ENCODE measurements around the gene NANOS1. TPM values are rescaled to one million over a fixed set of nuclear protein-coding genes. Genes with fewer than 3 reads are reported as not detected.

The NANOS1 gene, protein sequence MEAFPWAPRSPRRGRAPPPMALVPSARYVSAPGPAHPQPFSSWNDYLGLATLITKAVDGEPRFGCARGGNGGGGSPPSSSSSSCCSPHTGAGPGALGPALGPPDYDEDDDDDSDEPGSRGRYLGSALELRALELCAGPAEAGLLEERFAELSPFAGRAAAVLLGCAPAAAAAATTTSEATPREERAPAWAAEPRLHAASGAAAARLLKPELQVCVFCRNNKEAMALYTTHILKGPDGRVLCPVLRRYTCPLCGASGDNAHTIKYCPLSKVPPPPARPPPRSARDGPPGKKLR
- 5.0 TPM for polyA plus RNA-seq (2013, experiment 1 of 2)
- 4.9 TPM for polyA plus RNA-seq (2013, experiment 2 of 2)

DNA sequence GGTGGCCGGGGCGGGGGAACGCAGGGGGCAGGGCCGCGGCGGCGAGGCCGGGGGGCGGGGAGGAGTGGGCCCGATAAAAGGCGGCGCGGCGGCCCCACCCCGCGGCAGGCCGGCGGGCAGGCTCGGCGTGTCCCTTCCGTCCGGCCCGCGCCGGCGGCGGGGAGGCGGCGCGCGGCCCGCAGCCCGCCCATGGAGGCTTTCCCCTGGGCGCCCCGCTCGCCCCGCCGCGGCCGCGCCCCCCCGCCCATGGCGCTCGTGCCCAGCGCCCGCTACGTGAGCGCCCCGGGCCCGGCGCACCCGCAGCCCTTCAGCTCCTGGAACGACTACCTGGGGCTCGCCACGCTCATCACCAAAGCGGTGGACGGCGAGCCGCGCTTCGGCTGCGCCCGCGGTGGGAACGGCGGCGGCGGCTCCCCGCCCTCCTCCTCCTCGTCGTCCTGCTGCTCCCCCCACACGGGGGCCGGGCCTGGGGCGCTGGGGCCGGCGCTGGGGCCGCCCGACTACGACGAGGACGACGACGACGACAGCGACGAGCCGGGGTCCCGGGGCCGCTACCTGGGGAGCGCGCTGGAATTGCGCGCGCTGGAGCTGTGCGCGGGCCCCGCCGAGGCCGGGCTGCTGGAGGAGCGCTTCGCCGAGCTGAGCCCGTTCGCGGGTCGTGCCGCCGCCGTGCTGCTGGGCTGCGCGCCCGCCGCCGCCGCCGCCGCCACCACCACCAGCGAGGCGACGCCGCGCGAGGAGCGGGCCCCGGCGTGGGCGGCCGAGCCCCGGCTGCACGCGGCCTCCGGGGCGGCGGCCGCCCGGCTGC, at the start of gene NANOS1:
Gene NANOS1, plus strand, starts transcription at position 102 of the 808 bp plus-strand sequence. Its CDS starts 88 bp downstream, at position 190.
- Histone ChIP-seq H3K27ac (ENCODE audit: low read depth, low read length) (peak within 1 kb of the TSS; percentile 46; the same call in 1 of the 2 replicates), H3K9me3 (ENCODE audit: insufficient read depth, low read depth, low read length) (no peaks in the 10 kb centered on the region), H3K36me3 (ENCODE audit: insufficient read depth, low read length) (peaks cover 26% of the 10 kb centered on the region), H3K9ac (ENCODE audit: low read depth, low read length) (peak within 1 kb of the TSS; percentile 42), H3K27me3 (ENCODE audit: insufficient read depth, low read length) (0 out of 2 replicates have a peak, but pooled peaks cover 5% of the 10 kb centered on the region), H3K4me1 (ENCODE audit: insufficient read depth, low read length) (peaks cover 16% of the 10 kb centered on the region), H3K4me3 (ENCODE audit: low read length) (peak within 1 kb of the TSS; percentile 55)
- WGBS, result under 1% methylated on average over 136 of the region's 136 CpGs

DNA sequence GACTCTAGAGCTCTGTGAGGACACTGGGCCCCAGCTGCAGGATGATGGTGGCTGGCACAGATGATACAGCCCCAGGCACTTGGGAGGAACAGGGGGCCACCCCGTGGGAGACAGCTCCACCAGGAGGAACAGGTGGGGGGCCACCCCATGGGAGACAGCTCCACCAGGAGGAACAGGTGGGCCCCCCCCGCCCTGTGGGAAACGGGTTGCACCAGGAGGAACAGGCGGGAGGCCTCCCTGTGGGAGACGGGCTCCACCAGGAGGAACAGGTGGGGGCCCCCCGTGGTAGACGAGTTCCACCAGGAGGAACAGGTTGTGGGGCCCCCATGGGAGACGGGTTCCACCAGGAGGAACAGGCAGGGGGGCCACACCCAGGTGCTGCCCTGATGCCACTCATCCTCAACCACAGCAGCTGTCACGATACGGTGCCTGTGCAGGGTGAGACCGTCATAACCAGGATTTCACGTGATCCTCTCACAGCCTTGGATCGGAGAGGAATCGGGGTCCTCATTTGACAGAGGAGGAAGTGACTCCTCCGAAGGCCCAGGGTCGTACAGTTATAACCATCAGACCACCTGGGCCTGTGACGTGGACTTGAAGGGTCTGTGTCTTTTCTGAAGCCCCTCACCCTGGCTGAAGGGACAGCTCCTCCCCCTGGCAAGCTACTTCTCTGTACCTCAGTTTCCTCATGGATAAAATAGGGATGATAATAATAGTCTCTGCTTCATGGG, 49.2 kb upstream of the NANOS1 start:
- H3K9me3 ChIP-seq (ENCODE audit: insufficient read depth, low read depth, low read length), result peaks cover 5% of the 10 kb centered on the region; the same call in 1 of the 2 replicates
- no peak overlapping the region for H3K27ac ChIP-seq (ENCODE audit: low read depth, low read length)
- H3K4me3 ChIP-seq (ENCODE audit: low read length), result no peak overlapping the region
- 95% methylated on average over 17 of the region's 17 CpGs for WGBS
- H3K27me3 ChIP-seq (ENCODE audit: insufficient read depth, low read length), result no peaks in the 10 kb centered on the region
- no peak overlapping the region for H3K9ac ChIP-seq (ENCODE audit: low read depth, low read length)
- no peaks in the 10 kb centered on the region for H3K4me1 ChIP-seq (ENCODE audit: insufficient read depth, low read length)
- H3K36me3 ChIP-seq (ENCODE audit: insufficient read depth, low read length), result no peaks in the 10 kb centered on the region

DNA sequence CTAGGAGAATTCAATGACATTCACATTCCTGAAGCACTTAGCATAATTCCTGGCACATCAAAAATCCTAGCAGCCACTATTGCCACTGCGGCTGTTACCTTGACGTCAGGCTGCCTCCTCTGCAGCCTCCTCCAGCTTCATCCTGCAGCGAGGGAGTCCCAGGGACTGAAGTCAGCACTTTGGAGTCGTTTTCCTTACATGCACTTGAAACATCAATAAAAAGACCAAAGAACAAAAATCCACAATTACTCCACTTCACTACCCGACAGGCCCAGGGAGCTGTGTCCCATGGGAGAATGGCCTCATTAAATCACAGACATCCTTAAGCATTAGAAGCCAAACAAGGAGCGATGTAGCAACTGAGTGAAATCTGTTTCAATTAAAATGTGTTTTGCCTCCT, 48.6 kb upstream of the NANOS1 start:
- Histone ChIP-seq H3K36me3 (ENCODE audit: insufficient read depth, low read length) (no peaks in the 10 kb centered on the region), H3K4me1 (ENCODE audit: insufficient read depth, low read length) (no peaks in the 10 kb centered on the region), H3K4me3 (ENCODE audit: low read length) (no peak overlapping the region), H3K27me3 (ENCODE audit: insufficient read depth, low read length) (no peaks in the 10 kb centered on the region), H3K9me3 (ENCODE audit: insufficient read depth, low read depth, low read length) (peaks cover 7% of the 10 kb centered on the region; the same call in 1 of the 2 replicates), H3K9ac (ENCODE audit: low read depth, low read length) (no peak overlapping the region), H3K27ac (ENCODE audit: low read depth, low read length) (no peak overlapping the region)
- 91% methylated on average over 6 of the region's 6 CpGs for WGBS

DNA sequence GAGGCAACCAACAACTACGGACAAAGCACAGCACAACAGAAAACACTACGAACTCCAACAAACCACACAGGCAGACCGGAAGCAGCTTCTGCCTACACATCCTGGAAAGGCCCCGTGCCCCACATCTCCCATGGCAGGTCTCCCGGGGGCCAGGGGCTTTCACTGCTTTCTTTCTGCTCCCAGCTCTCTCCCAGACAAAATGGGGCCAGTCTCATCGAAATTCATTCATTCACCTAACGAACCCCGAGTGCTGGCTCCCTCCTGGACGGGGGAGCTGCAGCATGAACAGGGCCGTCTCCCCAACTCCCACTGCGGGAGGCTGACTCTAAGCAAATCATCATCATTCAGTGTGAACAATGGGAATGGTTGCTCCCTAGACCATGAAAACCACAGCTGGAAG, 47.6 kb upstream of the NANOS1 start:
- H3K36me3 ChIP-seq (ENCODE audit: insufficient read depth, low read length), result no peaks in the 10 kb centered on the region
- no peaks in the 10 kb centered on the region for H3K27me3 ChIP-seq (ENCODE audit: insufficient read depth, low read length)
- H3K4me3 ChIP-seq (ENCODE audit: low read length), result no peak overlapping the region
- H3K9ac ChIP-seq (ENCODE audit: low read depth, low read length), result no peak overlapping the region
- peaks cover 10% of the 10 kb centered on the region; the same call in 1 of the 2 replicates for H3K9me3 ChIP-seq (ENCODE audit: insufficient read depth, low read depth, low read length)
- WGBS, result 92% methylated on average over 11 of the region's 11 CpGs
- H3K4me1 ChIP-seq (ENCODE audit: insufficient read depth, low read length), result no peaks in the 10 kb centered on the region
- no peak overlapping the region for H3K27ac ChIP-seq (ENCODE audit: low read depth, low read length)

DNA sequence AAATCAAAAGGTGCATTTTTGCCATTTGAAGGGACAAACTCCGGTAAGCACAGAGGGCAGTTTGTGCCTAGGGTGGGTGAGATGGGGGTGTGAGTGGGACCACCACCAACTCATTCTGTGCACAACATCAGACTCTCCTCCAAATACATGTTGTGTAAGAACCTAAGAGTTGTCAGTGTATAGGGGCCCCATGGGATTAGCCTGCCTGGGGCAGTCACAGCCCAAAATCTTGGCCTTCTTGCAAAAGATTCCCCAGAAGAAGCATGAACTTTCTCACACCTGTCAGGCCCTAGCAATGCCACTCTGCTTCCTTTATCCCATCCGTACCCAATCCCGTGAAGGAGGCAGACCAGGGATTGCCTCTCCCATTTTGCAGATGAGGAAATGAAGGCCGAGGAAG, 47.1 kb upstream of the NANOS1 start:
- Histone ChIP-seq H3K36me3 (ENCODE audit: insufficient read depth, low read length) (no peaks in the 10 kb centered on the region), H3K4me1 (ENCODE audit: insufficient read depth, low read length) (no peaks in the 10 kb centered on the region), H3K9ac (ENCODE audit: low read depth, low read length) (no peak overlapping the region), H3K27me3 (ENCODE audit: insufficient read depth, low read length) (no peaks in the 10 kb centered on the region), H3K27ac (ENCODE audit: low read depth, low read length) (no peak overlapping the region), H3K9me3 (ENCODE audit: insufficient read depth, low read depth, low read length) (peaks cover 10% of the 10 kb centered on the region; the same call in 1 of the 2 replicates), H3K4me3 (ENCODE audit: low read length) (no peak overlapping the region)
- WGBS, result 76% methylated on average over 4 of the region's 4 CpGs

DNA sequence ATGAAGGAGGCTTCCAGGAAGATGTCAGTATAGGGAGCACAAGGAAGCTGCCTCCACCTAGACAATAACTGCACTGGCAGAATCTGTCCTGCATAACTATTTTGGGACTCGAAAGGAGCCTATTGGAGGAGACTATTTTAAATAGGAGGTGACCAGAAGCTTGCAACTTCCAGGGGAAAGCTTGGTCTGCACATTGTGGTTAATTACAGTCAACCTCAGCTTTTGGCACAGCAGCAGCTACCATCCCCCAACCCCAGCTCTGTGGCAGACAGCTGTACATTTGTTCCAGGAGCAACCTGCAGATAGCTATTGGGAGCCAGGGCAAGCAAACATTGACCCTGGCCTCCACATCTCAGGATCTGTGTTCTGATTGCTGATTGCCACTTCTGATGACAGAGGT, 46.3 kb upstream of the NANOS1 start:
- H3K27ac ChIP-seq (ENCODE audit: low read depth, low read length), result no peak overlapping the region
- H3K4me1 ChIP-seq (ENCODE audit: insufficient read depth, low read length), result no peaks in the 10 kb centered on the region
- WGBS, result 94% methylated on average over 1 of the region's 1 CpG
- peaks cover 10% of the 10 kb centered on the region; the same call in 1 of the 2 replicates for H3K9me3 ChIP-seq (ENCODE audit: insufficient read depth, low read depth, low read length)
- H3K27me3 ChIP-seq (ENCODE audit: insufficient read depth, low read length), result no peaks in the 10 kb centered on the region
- H3K4me3 ChIP-seq (ENCODE audit: low read length), result no peak overlapping the region
- H3K9ac ChIP-seq (ENCODE audit: low read depth, low read length), result no peak overlapping the region
- H3K36me3 ChIP-seq (ENCODE audit: insufficient read depth, low read length), result no peaks in the 10 kb centered on the region

DNA sequence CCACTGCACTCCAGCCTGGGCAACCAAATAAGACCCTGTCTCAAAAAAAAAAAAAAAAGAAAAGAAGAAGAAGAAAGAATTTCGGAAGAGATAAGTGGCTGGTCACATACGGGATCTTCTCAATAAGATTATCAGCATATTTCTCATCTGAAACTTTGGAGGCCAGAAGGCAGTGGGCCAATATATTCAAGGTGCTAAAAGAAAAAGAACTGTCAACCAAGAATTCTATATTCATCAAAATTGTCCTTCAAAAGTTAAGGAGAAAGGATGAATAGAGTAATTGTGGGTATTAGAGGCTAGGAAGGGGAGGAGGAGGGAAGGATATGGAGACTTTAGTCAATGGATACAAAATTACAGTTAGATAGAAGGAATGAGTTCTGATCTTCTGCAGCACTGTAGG, 43.9 kb upstream of the NANOS1 start:
- H3K9me3 ChIP-seq (ENCODE audit: insufficient read depth, low read depth, low read length), result peaks cover 10% of the 10 kb centered on the region; the same call in 1 of the 2 replicates
- H3K4me3 ChIP-seq (ENCODE audit: low read length), result no peak overlapping the region
- H3K36me3 ChIP-seq (ENCODE audit: insufficient read depth, low read length), result no peaks in the 10 kb centered on the region
- no peaks in the 10 kb centered on the region for H3K4me1 ChIP-seq (ENCODE audit: insufficient read depth, low read length)
- no peak overlapping the region for H3K27ac ChIP-seq (ENCODE audit: low read depth, low read length)
- 100% methylated on average over 1 of the region's 2 CpGs for WGBS
- no peak overlapping the region for H3K9ac ChIP-seq (ENCODE audit: low read depth, low read length)
- no peaks in the 10 kb centered on the region for H3K27me3 ChIP-seq (ENCODE audit: insufficient read depth, low read length)

DNA sequence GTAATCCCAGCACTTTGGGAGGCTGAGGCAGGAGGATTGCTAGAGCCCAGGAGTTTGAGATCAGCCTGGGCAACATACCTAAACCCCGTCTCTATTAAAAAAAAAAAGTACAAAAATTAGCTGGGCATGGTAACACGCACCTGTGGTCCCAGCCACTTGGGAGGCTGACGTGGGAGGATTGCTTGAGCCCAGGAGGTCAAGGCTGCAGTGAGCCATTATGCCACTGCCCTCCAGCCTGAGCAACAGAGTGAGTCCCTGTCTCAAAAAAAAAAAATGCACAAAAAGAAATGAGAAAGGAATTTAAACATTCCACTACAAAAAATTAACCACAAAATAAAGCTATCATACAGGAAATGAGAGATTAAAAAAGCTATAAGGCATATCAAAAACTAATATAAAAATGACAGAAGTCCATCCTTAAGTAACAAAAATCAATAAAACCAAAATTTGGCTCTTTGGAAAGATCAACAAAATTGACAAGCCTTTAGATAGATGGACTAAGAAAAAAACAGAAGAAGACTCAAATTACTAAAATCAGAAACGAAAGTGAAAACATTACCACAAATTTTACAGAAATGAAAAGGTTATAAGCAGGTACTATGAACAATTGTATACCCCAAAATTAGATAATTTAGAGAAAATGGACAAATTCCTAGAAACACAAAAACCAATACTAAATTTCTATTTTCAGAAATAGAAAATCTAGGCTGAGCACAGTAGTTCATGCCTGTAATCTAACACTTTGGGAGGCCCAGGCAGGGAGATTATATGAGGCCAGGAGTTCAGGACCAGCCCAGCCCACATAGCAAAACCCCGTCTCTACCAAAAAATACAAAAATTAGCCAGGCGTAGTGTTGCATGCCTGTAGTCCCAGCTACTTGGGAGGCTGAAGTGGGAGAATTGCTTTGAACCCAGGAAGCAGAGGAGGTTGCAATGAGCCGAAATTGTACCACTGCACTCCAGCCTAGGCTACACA, 42.4 kb upstream of the NANOS1 start:
- no peak overlapping the region for H3K27ac ChIP-seq (ENCODE audit: low read depth, low read length)
- no peak overlapping the region for H3K4me3 ChIP-seq (ENCODE audit: low read length)
- H3K4me1 ChIP-seq (ENCODE audit: insufficient read depth, low read length), result no peaks in the 10 kb centered on the region
- peaks cover 10% of the 10 kb centered on the region; the same call in 1 of the 2 replicates for H3K9me3 ChIP-seq (ENCODE audit: insufficient read depth, low read depth, low read length)
- H3K27me3 ChIP-seq (ENCODE audit: insufficient read depth, low read length), result no peaks in the 10 kb centered on the region
- 83% methylated on average over 7 of the region's 7 CpGs for WGBS
- H3K9ac ChIP-seq (ENCODE audit: low read depth, low read length), result no peak overlapping the region
- no peaks in the 10 kb centered on the region for H3K36me3 ChIP-seq (ENCODE audit: insufficient read depth, low read length)

DNA sequence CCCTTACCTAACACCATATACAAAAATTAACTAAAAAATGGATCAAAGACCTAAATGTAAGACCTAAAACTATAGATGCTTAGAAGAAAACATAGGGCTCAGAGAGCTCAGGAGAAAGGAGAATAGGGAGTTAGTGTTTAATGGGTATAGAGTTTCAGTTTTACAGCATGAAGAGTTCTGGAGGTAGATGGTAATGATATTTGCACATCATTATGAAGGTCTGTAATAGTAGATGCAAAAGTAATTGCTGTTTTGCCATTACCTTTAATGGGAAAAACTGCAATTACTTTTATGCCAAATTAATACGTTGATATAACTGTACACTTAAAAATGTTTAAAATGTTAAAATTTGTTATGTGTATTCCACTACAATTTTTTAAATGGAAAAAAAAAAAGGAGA, 39.2 kb upstream of the NANOS1 start:
- Histone ChIP-seq H3K27ac (ENCODE audit: low read depth, low read length) (no peak overlapping the region), H3K36me3 (ENCODE audit: insufficient read depth, low read length) (no peaks in the 10 kb centered on the region), H3K4me1 (ENCODE audit: insufficient read depth, low read length) (no peaks in the 10 kb centered on the region), H3K9me3 (ENCODE audit: insufficient read depth, low read depth, low read length) (0 out of 2 replicates have a peak, but pooled peaks cover 5% of the 10 kb centered on the region), H3K27me3 (ENCODE audit: insufficient read depth, low read length) (no peaks in the 10 kb centered on the region), H3K4me3 (ENCODE audit: low read length) (no peak overlapping the region), H3K9ac (ENCODE audit: low read depth, low read length) (no peak overlapping the region)
- no CpG with 5 or more reads among the region's 1 CpG for WGBS

DNA sequence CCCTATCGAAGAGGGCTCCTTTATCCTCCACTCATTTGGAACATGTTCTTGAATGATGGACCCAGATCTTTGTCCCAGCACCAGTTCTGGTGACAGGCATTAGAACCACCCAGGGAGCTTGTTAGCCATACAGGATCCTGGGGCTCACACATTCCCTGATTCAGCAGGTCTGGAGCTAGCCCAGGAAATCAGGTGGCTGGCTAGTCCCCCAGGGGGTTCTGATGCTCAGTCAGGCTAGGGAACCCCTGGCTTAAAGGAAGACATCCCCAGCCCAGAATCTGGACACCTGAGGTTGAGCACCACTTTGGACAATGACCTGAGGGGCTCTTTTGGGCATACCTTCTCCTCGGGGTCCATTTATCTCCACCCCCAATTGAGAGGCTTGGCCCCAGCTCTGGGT, 37.0 kb upstream of the NANOS1 start:
- Histone ChIP-seq H3K27me3 (ENCODE audit: insufficient read depth, low read length) (no peaks in the 10 kb centered on the region), H3K4me1 (ENCODE audit: insufficient read depth, low read length) (no peaks in the 10 kb centered on the region), H3K36me3 (ENCODE audit: insufficient read depth, low read length) (no peaks in the 10 kb centered on the region), H3K9ac (ENCODE audit: low read depth, low read length) (no peak overlapping the region), H3K27ac (ENCODE audit: low read depth, low read length) (no peak overlapping the region), H3K9me3 (ENCODE audit: insufficient read depth, low read depth, low read length) (no peaks in the 10 kb centered on the region), H3K4me3 (ENCODE audit: low read length) (no peak overlapping the region)
- WGBS, result 84% methylated on average over 2 of the region's 2 CpGs
